IPS DF 4.7 (cell line): ENCODE measurements around the gene SMC6.

Experiments
- DNase-seq: peaks from one replicate; pipeline ENCODE4 v3.0.0-alpha.2; 2013; ENCODE audit warnings: low spot score; ENCODE audit errors: extremely low read depth

The SMC6 gene

DNA sequence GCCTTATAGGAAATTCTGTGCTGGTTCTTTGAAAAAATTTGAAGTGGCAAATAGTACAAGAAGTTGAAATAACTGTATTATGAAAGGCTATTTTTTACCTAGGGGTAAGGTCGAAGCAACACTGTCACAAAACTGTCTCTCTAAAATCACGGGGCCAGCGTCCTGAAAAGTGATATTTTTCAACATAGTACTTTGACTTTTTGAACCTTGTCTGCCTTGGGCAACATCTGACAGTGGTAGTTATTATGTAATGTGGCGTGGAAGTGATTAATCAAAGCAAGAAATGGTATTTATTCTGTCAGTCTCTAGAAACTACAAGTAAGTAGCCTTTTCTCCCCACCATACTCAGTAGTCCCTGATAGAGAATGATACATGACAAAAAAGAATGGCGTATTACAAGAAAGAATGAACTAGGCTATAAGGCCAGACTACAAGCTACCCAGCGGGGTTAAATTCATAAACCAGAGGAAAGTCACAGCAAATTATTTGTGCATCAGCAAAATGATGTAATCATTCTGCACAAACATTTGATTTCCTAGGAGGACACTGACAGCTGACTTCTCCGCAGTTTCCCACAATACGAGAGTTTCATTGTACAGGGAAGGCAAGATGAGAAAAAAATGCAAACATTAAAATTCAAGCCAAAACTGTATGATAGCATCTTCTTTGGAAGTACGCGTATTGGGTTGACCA is 10.2 kb upstream of the SMC6 start:
- no peak for DNase-seq

DNA sequence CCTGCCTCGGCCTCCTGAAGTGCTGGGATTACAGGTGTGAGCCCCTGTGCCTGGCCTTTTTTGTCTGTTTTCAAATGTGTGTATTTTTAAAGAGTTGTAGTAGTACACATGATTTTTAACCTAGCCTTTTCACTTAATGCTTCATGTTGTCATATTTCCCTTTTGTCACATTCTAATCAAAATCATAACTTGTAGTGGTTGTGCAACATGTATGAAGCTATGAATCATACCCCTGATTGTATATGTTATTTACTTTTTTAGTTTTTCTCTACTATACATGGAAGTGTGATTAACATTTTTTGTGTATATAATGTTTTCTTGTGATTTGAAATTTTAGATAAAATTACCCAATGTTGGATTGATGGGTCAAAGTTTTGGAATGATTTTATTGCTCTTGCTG is 8.8 kb upstream of the SMC6 start:
- no peak for DNase-seq

DNA sequence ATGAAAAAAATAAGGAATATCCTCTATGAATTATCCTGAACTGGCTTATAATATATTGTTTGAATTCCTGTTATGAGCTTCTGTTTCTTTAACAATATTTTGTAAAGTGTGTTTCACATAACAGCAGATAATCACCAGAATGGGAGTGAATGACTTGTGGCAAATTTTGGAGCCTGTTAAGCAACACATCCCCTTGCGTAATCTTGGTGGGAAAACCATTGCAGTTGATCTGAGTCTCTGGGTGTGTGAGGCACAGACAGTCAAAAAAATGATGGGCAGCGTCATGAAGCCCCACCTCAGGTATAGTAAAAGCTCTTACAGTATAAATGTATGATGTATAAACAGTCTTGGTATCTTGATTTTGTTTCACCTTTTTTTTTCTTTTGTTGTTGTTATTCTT is 6.2 kb upstream of the SMC6 start:
- DNase-seq, result no peak

DNA sequence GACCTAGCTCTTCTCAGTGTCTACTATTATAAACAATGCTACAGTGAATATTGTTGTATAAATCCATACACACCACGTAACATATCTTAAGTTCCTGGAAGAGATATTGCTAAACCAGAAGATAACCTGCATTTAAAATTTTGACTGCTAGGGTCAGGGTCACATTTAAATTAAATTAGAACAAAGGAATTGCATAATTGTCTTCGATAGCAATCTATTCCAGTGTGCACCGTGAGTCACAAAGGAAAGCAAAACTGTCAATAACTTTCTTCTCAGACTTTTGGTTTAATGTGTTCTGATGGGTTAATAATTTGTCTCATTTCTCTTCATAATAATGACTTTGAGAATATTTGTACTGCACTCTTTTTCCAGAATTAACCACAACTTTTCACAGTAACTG is 4.5 kb upstream of the SMC6 start:
- no peak for DNase-seq

DNA sequence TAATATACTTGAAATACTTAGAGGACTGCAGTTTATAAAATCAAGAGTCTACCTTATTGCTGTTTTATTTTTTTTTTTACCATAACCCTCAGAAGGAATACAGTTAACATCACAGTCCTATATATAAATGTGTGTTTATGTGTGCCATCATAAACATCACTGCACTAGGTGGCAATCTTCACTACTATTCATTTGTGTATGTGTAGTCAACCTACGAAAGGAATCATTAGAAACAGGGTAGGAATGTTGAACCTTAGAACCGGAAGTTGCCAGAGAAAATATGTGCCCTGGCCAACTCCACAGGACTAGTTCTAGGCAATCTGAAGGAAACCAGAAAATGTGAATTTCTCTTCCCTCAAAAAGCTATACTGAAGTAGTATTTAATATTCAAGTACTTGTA is 3.7 kb upstream of the SMC6 start:
- DNase-seq, result no peak

DNA sequence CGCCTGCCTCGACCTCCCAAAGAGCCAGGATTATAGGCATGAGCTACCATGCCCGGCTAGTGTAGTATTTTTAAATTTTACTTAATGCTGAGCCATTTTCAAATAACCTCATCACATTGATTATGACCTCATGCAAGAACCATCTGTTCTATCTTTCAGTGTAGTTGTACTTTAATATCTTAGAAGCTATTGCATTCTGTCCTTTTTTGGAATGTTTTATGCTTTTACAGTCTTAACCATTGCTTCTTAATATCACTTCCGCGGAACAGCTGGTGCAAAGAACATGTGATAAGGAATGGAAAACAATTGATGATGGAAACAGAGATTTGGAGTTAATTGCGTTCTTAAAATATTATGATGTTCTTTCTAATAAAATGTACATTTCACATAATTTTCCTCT is 3.1 kb upstream of the SMC6 start:
- no peak for DNase-seq

DNA sequence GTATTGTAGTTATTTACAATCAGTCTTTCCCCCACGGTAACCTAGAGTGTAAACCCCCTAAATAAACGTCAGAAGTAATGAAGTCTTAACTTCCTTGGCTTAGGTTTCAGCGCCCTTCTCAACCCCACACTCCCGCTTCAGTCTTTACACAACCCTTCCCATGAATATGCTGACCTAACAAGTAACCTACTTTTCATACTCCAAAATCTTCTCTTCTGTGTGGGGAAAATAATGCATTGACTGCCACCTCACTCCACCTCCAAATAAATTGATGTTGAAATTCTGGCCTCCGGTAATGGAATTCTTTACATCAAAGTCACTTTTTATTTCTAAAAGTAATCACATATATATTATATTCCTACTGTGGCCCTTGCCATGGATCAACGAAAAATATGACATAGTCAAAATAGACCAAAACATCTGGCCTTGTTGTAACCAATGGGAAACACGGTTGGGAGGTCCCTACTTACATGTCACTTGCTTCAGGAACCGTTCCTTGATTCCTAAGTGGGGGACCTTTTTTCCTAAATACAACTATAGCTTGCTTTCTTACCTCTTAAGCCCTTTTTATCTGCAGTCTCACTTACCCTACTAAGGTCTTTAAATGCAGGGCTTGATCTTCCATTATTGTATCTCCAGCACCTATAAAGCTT is 1.3 kb upstream of the SMC6 start:
- DNase-seq, result no peak

DNA sequence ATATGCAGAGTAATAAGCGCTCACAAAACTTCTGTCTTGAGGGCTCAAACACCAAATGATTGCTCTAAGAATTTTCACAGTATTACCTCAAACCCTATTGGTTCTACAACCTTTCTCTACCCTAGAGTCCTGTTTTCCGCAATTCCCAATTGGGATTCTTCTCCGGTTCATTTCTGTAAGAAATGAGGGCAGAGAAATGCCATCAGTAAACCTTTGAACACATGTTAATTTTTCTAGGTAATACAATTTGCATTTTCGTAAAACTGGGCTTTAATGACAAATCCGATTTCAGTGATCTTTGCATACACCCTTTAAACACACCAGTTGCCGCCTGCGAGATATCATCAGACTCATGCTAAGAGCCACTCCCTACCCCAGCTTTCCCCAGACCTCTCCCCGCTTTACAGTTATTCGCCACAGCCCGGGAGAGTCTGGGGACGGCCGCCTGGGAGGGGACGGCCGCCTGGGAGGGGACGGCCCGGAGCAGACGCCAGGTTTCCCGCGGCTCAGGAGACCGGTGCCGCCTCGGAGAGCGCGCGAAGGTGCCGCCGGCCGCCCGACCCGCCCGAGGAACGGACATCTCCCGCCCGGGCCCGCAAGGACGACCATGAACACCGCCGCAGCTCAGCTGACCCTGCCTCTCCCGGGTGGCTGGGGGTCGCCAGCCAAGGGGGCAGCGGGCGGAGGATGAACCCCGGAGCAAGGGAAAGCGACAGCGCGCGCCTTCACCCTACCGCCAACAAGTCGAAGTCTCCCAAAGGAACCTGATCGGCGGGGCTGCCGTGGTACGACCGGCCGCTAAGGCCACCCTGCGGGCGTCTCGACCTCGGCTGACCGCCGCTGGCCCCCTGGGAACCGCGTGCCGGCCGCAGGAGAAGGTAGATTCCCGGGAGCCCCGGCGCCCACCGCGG is 463 bp downstream of the SMC6 start:
- no peak for DNase-seq

DNA sequence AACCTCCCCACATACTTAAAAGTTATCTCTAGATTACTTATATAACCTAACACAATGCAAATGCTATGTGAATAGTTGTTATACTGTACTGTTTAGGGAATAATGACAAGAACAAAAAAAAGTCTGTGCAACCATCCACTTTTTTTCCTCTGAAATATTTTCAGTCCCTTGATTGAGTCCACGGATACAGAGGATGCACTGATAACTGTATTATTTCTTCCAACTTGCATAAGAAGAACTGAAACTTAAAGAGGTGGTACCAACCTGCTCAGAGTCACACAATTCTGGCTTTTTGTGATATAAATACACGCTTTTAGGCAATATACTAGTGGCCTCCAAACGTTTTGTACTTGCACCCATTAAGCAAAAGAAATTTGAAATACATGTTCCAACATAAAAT is 1.4 kb downstream of the SMC6 start:
- no peak for DNase-seq

DNA sequence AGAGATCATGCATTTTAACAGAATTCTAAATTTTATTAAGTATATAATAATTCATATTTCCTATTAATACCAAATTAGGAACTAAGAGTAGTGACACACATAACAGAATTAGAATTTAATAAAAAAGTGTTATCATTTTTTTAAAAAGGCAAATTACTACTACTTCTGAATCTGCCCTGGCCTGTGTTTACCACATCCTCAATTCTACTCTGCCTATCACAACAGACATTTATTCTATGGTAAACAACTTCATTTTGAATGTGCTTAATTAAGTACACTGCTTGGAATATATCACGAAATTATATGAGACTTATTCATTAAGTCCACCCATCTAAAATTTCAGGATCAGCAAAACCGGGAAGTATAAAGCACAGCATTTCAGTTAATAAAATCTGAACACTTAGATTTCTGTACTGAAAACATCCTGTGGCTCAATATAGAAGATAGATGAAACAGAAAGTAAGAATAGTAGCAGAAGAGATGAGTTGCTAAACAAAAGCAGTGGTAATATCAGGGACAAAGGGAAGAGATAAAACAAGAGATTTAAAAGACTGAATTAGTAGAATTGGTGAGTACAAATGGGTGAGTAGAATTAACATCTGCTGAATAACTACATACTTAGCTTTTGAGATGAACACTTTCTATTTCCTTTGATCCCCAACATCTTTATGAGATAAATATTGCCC is 3.7 kb downstream of the SMC6 start:
- no peak for DNase-seq

DNA sequence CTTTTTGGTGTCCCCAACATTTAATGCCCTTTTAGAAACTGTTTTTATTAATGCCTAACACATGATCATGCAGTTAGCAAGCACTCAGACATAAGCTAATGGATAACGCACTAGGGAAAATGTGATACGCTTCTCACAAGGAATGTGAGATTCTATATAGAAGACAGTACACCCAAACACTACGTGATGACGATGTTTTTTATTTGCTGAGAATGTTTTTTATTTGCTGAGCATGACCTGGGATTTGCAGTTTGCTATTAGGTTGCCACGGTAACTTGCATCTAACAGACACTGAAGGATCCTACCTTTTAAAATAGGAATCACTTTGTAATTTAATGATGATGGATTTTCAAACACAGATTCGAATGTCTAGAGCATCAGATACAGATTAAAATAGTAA is 4.9 kb downstream of the SMC6 start:
- no peak for DNase-seq

DNA sequence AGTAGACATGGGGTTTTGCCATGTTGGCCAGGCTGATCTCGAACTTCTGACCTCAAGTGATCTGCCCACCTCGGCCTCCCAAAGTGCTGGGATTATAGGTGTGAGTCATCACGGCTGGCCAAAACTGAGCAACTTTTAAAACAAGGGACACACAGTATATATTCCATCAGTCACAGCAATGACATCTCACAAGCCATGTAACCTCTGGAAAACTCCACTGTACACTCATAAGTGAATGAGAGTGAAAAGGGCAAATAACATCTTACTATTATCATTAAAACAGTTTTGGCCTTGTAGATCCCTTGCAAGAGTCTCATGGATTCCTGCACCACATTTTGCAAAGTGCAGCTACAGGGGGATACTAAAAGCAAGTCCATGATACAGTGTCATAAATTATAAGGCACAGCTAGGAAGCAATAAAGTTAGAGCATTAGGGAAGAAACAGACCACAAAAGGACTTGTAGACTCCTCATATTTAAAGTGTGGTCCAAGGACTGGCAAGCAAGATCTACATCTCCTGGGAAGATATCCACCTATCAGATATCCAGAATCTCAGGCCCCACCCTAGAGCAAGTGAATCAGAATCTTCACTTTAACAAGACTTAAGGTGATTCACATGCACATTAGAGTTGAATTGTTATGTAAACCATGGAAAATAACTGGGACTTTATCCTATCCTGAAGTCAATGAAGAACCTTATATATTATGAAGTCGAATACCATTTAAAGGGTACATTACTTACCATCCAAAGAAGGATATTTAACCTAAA is 5.7 kb downstream of the SMC6 start:
- DNase-seq, result peak; percentile 49

DNA sequence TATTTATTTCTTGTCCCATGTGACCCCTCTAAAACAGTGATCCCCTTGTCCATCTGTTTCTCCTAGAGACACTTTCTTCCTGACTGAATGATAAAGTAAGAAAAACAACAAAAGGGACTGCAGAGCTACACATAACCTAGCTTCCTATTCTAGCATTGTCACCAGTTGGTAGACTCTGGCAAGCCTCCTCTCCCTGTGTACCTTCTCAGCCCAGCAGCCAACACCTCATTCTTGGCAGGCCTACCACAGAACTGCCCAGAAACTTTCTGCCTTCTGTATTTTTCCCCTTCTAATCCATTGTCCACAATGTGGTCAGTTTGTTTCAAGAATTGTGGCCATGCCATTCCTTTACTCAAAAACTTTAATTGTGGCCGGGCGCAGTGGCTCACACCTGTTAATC is 13.4 kb downstream of the SMC6 start:
- DNase-seq, result no peak

DNA sequence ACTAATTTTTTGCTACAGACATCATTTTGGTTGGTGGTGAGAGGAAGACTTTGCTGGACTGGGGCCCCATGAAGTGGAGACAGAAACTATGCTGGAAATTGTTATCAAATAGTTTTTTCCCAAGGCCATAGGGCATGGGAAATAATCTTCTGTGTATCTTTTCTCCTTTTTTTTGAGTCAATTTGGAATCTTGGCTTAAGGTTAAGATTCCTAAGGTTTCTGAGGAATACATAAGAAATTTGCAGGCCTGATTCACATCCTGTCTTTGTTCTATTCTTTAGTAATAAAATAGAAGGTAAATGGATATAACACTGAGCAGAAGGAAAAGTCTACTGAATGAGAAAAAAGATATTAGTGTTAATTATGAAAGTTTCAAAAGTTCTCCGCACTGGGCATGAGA is 16.6 kb downstream of the SMC6 start:
- no peak for DNase-seq

DNA sequence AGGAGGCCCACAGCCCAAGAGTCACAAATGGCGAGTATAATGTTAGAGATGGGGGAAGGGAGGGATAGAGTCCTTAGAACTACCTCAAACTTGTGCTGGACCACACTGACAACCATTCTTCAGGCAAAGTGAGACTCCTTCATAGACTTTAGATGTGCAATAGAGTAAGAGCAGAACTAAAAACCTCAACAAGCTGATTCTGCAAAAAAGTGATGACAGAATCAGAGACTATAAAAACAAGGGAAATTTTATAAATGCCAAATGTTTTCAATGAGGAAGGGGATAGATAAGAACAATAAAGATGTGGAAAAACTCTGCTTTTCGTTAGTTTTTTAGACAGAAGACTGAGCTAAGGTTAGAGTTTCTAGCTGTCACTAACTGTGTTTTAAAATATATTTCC is 17.7 kb downstream of the SMC6 start:
- DNase-seq, result no peak

DNA sequence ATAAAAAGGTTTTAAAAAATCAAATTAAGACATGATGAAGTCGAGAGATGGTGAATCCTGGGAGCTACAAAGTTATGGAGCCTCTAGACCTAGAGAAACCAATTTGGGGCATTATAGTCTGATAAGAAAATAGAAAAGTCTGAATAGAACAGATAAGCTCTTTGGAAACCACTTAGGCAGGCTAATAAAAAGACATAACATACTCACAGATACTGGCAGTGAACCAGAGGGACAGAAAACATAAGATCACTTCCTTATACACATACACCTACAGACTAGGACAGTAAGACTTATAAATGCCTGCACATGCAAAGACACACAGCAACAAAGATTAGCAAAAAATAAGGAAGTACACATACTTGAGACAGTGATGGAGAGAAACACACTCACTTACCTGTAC is 20.0 kb downstream of the SMC6 start:
- DNase-seq, result no peak

DNA sequence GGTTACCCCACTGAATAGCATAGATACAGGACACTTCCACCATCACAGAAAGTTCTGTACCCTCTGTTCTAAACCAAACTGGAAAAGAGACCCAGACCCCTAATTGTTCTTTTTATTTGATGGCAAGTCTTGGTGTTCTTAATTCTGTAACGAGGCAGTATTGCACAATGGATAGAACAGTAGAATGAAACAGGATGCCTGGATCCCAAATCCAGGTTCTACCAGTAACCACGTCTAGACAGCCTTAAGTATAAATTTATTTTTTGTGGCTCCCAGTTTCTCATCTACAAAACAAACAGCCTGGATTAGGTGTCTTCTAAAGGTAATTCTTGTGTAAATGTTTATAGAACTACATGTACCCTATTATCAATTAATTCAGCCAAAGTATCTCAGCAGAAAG is 23.7 kb downstream of the SMC6 start:
- no peak for DNase-seq

DNA sequence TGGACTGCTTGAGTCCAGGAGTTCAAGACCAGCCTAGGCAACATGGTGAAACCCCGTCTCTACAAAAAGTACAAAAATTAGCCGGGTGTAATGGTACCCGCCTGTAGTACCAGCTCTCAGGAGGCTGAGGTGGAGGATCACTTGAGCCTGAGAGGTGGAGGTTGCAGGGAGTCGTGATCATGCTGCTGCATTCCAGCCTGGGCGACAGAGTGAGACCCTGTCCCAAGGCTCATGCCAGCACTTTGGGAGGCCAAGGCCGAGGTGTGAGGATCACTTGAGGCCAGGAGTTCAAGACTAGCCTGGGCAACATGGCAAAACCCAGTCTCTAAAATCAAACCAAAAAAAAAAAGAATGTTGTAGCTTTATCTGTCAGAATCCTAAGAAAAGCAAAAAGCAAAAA is 25.4 kb downstream of the SMC6 start:
- DNase-seq, result no peak

DNA sequence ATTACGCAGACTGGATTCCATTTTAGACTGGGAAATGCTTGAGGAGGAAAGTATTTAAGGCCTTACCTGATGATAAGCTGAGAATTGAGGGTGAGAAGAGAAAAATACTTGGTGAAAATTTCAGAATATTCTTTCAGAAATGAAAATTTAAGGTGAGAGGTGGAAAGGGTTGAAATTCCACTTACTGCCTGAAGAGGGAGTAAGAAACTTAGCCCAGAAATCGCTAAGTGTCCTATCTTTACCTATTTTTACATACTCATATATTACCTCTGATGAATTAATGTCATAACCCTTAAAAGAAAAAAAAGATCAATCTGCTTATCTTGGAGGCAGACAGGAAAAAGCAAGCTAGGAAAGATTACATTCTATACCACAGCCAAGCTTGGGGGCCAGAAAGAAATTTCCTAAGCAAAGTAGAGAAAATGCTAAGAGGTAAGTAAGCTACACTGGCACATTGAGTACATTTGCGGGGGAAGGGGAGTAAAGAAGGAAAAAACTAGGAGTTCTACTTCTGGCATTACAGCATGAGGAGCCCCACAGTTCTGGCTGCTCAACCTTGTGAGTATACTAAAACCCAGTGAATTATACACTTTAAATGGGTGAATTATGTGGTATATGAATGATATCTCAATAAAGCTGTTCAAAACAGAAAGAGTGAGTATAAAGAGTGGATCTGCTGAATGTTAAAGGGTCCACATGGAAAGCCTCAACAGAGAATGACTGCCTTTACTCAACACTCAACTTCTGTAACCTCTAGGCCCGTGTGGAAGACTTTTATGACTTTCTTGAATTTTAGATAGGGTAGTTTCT is 33.8 kb downstream of the SMC6 start:
- no peak for DNase-seq

DNA sequence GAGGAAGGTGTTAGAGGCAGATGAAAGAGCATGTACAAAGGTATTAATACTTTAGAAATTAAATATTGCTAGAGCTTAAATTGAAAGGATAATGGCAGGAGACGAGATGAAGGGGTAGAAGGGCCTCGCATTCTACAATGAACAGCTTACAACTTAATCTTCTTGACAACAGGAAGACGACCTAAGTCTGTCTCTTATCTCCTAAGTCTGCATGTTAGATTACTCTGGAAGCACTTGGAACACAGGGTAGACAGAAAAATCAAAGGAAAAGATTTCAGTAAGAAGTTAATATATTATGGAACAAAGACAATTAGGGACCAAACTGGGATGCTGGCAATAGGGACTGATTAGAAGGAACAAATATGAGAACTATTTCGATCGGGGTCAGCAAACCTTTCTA is 34.9 kb downstream of the SMC6 start:
- DNase-seq, result no peak
